Parathyroid adenoma (tissue), 2 donors: ENCODE data around the gene SFXN1.

Source experiments
- H2AFZ ChIP-seq: fragments of 300-600 bp; sonication (generic); one replicate; pipeline ENCODE4 v1.7.0; 2017; ENCODE audit warnings: antibody characterized with exemption, mild to moderate bottlenecking
- H3K27ac ChIP-seq: fragments of 300-600 bp; sonication (generic); one replicate; pipeline ENCODE4 v1.7.0; 2017
- H3K27me3 ChIP-seq: fragments of 300-600 bp; sonication (generic); one replicate; pipeline ENCODE4 v1.7.0; 2017; ENCODE audit warnings: low read length; ENCODE audit not compliant: control insufficient read depth, insufficient read depth
- H3K36me3 ChIP-seq: fragments of 300-600 bp; sonication (generic); one replicate; pipeline ENCODE4 v1.7.0; 2017; ENCODE audit warnings: low read length; ENCODE audit not compliant: control insufficient read depth, insufficient read depth
- H3K4me1 ChIP-seq: fragments of 300-600 bp; sonication (generic); one replicate; pipeline ENCODE4 v1.7.0; 2017; ENCODE audit warnings: control low read depth
- H3K4me2 ChIP-seq: fragments of 300-600 bp; sonication (generic); one replicate; pipeline ENCODE4 v1.7.0; 2017; ENCODE audit warnings: low read length
- H3K4me3 ChIP-seq: fragments of 300-600 bp; sonication (generic); one replicate; pipeline ENCODE4 v1.7.0; 2017; ENCODE audit warnings: low read depth, low read length
- H3K79me2 ChIP-seq: fragments of 300-600 bp; sonication (generic); one replicate; pipeline ENCODE4 v1.7.0; 2017; ENCODE audit warnings: control low read depth
- H3K9ac ChIP-seq: fragments of 300-600 bp; sonication (generic); one replicate; pipeline ENCODE4 v1.7.0; 2017; ENCODE audit warnings: mild to moderate bottlenecking
- H3K9me3 ChIP-seq: fragments of 300-600 bp; sonication (generic); one replicate; pipeline ENCODE4 v1.7.0; 2017; ENCODE audit warnings: low read length; ENCODE audit not compliant: control insufficient read depth
- CTCF ChIP-seq: fragments of 300-600 bp; sonication (generic); IDR thresholded peaks from one replicate; pipeline ENCODE4 v1.7.0; 2017; ENCODE audit warnings: antibody characterized with exemption, mild to moderate bottlenecking
- donor health status: primary hyperparathyroidism.

SFXN1 gene

GRCh38 chr5:175513726-175514125 is 35.4 kb downstream of the SFXN1 start:
- Histone ChIP-seq H2AFZ (no peak overlapping the region), H3K9me3 (no peaks in the 10 kb centered on the region), H3K36me3 (no peaks in the 10 kb centered on the region), H3K27ac (no peak overlapping the region), H3K4me2 (no peak overlapping the region), H3K27me3 (no peaks in the 10 kb centered on the region), H3K9ac (no peak overlapping the region), H3K79me2 (no peaks in the 10 kb centered on the region), H3K4me1 (no peaks in the 10 kb centered on the region), H3K4me3 (no peak overlapping the region)
- TF ChIP-seq CTCF, result no peak

DNA sequence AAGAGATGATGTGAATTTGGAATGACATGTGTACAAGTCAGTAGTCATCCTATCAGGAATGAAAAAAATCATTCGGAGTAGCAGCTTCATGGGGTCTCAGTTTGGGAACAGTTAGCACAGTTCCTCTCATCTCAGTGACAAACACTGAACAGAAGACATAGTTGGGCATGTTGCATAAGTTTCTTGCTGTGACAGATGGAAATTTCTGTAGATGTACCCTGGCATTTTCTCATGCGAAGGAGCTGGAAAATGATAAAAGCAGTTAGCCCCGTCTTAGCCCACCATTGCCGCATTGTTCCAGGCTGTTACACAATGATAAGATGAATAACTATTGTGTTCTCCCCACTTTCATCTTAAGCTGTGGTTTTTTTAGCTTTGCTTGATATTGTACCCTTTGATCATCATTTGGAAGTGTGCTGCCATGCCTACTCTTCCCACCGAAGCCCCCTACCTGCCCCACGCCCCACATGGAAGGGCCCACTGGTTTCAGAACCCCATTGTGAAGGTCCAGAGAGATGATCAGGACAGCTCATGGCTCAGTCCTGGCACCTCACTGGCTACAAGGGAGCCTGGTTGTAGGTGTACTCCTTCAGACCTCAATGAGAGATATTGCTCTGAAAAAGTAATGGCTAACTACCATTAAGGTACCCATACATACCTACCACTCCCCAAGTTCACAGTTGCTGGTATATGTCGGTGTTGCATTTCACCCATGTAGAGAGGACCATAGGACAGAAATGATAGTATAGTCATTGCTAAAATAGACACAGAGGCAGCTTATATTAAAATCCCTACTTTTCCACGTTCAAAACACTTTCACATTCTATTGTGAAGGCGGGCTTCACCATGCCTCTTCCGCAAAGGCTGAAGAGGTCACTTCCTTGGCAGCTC is 38.8 kb downstream of the SFXN1 start:
- no peaks in the 10 kb centered on the region for H3K79me2 ChIP-seq
- H3K27ac ChIP-seq, result no peak overlapping the region
- no peaks in the 10 kb centered on the region for H3K36me3 ChIP-seq
- H3K9ac ChIP-seq, result no peak overlapping the region
- H3K4me2 ChIP-seq, result no peak overlapping the region
- TF ChIP-seq CTCF, result no peak
- no peaks in the 10 kb centered on the region for H3K27me3 ChIP-seq
- H3K9me3 ChIP-seq, result no peaks in the 10 kb centered on the region
- no peak overlapping the region for H2AFZ ChIP-seq
- H3K4me3 ChIP-seq, result no peak overlapping the region
- no peaks in the 10 kb centered on the region for H3K4me1 ChIP-seq

GRCh38 chr5:175517824-175518450 is 39.6 kb downstream of the SFXN1 start:
- Histone ChIP-seq H2AFZ (no peak overlapping the region), H3K36me3 (no peaks in the 10 kb centered on the region), H3K9ac (no peak overlapping the region), H3K27me3 (no peaks in the 10 kb centered on the region), H3K4me2 (no peak overlapping the region), H3K9me3 (no peaks in the 10 kb centered on the region), H3K27ac (no peak overlapping the region), H3K4me3 (no peak overlapping the region), H3K79me2 (no peaks in the 10 kb centered on the region), H3K4me1 (no peaks in the 10 kb centered on the region)
- TF ChIP-seq CTCF, result no peak

DNA sequence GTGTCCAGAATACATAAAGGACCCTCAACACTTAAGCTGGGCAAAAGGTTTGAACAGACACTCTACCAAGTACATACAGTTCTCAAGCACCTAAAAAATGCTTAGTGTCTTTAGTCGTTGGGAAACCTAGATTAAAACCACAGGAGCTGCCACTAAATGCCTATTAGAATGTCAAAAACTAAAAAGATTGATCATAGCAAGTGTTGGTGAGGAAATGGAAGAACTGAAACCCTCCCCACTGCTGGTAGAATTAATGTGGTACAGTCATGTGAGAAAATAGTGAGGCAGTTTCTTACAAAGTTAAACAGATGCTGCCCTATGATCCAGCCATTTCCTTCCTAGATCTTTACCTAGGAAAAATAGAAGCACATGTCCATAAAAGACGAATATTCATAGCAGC is 40.6 kb downstream of the SFXN1 start:
- H3K9ac ChIP-seq, result no peak overlapping the region
- H3K4me1 ChIP-seq, result no peaks in the 10 kb centered on the region
- no peaks in the 10 kb centered on the region for H3K36me3 ChIP-seq
- H3K9me3 ChIP-seq, result no peaks in the 10 kb centered on the region
- H3K27ac ChIP-seq, result no peak overlapping the region
- H3K4me3 ChIP-seq, result no peak overlapping the region
- H3K79me2 ChIP-seq, result no peaks in the 10 kb centered on the region
- TF ChIP-seq CTCF, result no peak
- H3K4me2 ChIP-seq, result no peak overlapping the region
- no peaks in the 10 kb centered on the region for H3K27me3 ChIP-seq
- no peak overlapping the region for H2AFZ ChIP-seq
